ENCODE data around the gene QRFPR.

DNA sequence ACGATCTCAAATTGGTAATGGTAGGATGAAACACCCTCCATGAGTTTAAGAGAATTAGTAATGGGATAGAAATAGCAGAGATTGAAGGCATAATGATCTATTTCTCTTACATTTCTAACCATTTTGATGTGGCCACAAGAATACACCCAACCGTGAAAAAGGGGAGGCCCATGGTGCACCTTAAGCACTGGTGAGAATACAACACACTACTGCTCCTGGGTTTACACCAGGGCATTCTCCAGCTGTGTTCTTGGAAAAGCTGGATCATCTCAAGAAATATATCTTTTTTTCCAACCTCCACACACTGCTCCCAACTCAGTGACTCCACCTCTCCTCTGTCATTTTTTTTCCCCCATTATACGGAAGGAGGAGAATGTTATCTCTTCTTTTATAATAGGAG lies 1.5 kb downstream of the QRFPR start:
- TF ChIP-seq, protein P1, sequence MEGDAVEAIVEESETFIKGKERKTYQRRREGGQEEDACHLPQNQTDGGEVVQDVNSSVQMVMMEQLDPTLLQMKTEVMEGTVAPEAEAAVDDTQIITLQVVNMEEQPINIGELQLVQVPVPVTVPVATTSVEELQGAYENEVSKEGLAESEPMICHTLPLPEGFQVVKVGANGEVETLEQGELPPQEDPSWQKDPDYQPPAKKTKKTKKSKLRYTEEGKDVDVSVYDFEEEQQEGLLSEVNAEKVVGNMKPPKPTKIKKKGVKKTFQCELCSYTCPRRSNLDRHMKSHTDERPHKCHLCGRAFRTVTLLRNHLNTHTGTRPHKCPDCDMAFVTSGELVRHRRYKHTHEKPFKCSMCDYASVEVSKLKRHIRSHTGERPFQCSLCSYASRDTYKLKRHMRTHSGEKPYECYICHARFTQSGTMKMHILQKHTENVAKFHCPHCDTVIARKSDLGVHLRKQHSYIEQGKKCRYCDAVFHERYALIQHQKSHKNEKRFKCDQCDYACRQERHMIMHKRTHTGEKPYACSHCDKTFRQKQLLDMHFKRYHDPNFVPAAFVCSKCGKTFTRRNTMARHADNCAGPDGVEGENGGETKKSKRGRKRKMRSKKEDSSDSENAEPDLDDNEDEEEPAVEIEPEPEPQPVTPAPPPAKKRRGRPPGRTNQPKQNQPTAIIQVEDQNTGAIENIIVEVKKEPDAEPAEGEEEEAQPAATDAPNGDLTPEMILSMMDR (conservative IDR thresholded peaks at IDR 0.05) = no peak
- no peak for TF ChIP-seq ZFX (IDR thresholded peaks at IDR 0.05)

All from C4-2B (cell line).